ENCODE measurements around the gene CAMK2G. TPM values are rescaled to one million over a fixed set of nuclear protein-coding genes. Genes with fewer than 3 reads are reported as not detected.

CAMK2G gene
- total RNA-seq, 1 experiment from 2014 or later, result 58.9 TPM

DNA sequence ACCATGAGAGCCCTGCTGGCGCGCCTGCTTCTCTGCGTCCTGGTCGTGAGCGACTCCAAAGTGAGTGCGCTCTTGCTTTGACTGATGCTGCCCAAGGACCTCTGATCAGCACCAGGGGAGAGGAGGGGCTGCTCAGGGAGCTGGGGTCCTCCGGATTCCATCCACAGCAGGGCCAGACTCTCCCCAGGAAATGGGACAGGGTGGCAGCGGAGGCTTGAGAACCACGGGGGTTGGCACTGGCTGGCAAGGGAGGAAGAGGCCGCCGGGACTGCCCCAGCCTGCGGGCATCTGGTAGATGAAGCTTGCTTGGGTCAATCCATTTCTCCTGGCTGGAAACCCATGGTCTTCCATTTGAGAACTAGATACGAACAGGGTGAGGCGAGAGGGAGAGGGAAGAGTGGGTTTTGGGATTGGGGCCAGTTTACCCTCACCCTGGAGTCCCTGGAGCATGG, 37.2 kb upstream of the CAMK2G start:
- BruUV-seq (replicated peaks), result no TSS peak
- DNase-seq, result no peak
- CTCF ChIA-PET, result interaction anchor here (1.2 to 3.6 kb wide), 2 partner anchors 23 to 45 kb away, joined by 3 to 51 read pairs; no protein-coding TSS in a partner anchor
- Mint-ChIP-seq H3K27me3 (ENCODE audit: unreplicated experiment) (no peaks in the 10 kb centered on the region), H3K4me1 (ENCODE audit: low read depth, unreplicated experiment) (peaks cover 78% of the 10 kb centered on the region), H3K4me3 (ENCODE audit: low read depth, unreplicated experiment) (peak overlapping the region; percentile 100), H3K36me3 (ENCODE audit: insufficient read depth, unreplicated experiment) (peaks cover 93% of the 10 kb centered on the region), H3K9me3 (ENCODE audit: low read depth, unreplicated experiment) (no peaks in the 10 kb centered on the region), H3K27ac (ENCODE audit: unreplicated experiment) (peak overlapping the region; percentile 100)
- intact Hi-C loops (cut with micrococcal nuclease; ENCODE audit: unreplicated experiment), result no loop called here
- TF ChIP-seq, protein P1, sequence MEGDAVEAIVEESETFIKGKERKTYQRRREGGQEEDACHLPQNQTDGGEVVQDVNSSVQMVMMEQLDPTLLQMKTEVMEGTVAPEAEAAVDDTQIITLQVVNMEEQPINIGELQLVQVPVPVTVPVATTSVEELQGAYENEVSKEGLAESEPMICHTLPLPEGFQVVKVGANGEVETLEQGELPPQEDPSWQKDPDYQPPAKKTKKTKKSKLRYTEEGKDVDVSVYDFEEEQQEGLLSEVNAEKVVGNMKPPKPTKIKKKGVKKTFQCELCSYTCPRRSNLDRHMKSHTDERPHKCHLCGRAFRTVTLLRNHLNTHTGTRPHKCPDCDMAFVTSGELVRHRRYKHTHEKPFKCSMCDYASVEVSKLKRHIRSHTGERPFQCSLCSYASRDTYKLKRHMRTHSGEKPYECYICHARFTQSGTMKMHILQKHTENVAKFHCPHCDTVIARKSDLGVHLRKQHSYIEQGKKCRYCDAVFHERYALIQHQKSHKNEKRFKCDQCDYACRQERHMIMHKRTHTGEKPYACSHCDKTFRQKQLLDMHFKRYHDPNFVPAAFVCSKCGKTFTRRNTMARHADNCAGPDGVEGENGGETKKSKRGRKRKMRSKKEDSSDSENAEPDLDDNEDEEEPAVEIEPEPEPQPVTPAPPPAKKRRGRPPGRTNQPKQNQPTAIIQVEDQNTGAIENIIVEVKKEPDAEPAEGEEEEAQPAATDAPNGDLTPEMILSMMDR (IDR thresholded peaks at IDR 0.05; ENCODE audit: unreplicated experiment), result no peak

DNA sequence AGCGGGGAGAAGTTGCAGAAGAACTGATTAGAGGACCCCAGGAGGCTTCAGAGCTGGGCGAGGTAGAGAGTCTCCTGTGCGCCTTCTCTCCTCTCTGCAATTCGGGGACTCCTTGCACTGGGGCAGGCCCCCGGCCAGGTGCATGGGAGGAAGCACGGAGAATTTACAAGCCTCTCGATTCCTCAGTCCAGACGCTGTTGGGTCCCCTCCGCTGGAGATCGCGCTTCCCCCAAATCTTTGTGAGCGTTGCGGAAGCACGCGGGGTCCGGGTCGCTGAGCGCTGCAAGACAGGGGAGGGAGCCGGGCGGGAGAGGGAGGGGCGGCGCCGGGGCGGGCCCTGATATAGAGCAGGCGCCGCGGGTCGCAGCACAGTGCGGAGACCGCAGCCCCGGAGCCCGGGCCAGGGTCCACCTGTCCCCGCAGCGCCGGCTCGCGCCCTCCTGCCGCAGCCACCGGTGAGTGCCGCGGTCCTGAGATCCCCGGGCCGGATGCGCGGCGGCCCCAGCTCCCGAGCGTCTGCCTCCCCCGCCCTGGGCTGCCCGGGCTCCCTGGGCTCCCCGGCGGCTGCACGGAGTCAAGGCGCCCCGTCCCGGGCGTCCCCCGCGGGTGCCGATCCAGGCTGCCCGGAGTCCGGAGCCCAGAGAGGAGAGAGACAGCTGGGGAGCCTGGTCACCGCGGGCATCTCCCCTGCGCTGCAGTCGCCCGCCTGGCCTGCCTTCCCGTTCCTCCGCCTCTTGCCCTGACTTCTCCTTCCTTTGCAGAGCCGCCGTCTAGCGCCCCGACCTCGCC, 36.6 kb upstream of the CAMK2G start, which contains the start of gene PLAU:
TSS of gene PLAU (plus strand) at position 369 of the 789 bp plus-strand sequence. CDS start 424 bp downstream, outside the sequence.
- CTCF ChIA-PET, result interaction anchor here (1.2 to 3.6 kb wide), 2 partner anchors 23 to 45 kb away, joined by 3 to 51 read pairs; no protein-coding TSS in a partner anchor
- Mint-ChIP-seq H3K9me3 (ENCODE audit: low read depth, unreplicated experiment) (no peaks in the 10 kb centered on the region), H3K27me3 (ENCODE audit: unreplicated experiment) (no peaks in the 10 kb centered on the region), H3K4me1 (ENCODE audit: low read depth, unreplicated experiment) (peaks cover 78% of the 10 kb centered on the region), H3K4me3 (ENCODE audit: low read depth, unreplicated experiment) (peak within 1 kb of the TSS; percentile 100), H3K27ac (ENCODE audit: unreplicated experiment) (peak within 1 kb of the TSS; percentile 100), H3K36me3 (ENCODE audit: insufficient read depth, unreplicated experiment) (peaks cover 92% of the 10 kb centered on the region)
- BruUV-seq (replicated peaks), result no TSS peak
- peak; percentile 77 for DNase-seq
- intact Hi-C loops (cut with micrococcal nuclease; ENCODE audit: unreplicated experiment), result no loop called here
- TF ChIP-seq, protein P1 (IDR thresholded peaks at IDR 0.05; ENCODE audit: unreplicated experiment), result no peak

DNA sequence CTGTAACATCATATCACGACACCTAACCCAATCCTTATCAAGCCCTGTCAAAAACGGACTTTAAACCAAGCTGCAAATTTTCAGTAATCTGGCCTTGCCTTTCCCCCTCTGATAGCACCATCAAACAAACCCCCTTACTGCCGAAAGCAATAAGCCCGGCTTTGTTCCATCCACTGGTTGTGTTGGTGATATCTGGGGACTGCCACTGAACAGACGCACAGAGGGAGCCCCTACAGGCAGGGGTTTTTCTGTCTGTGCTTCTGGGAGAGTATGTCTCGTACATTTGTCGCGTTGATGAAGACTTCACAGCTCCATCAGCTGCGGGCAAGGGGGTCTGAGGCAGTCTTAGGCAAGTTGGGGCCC, 36.0 kb upstream of the CAMK2G start:
- peak overlapping the region; percentile 84 for H3K27ac Mint-ChIP-seq (ENCODE audit: unreplicated experiment)
- H3K36me3 Mint-ChIP-seq (ENCODE audit: insufficient read depth, unreplicated experiment), result peaks cover 87% of the 10 kb centered on the region
- CTCF ChIA-PET, result interaction anchor here (1.2 to 3.6 kb wide), 2 partner anchors 22 to 46 kb away, joined by 3 to 51 read pairs; no protein-coding TSS in a partner anchor
- TSS peak; percentile 88 for BruUV-seq (replicated peaks)
- H3K4me3 Mint-ChIP-seq (ENCODE audit: low read depth, unreplicated experiment), result peak overlapping the region; percentile 100
- intact Hi-C loops (cut with micrococcal nuclease; ENCODE audit: unreplicated experiment), result no loop called here
- peaks cover 78% of the 10 kb centered on the region for H3K4me1 Mint-ChIP-seq (ENCODE audit: low read depth, unreplicated experiment)
- no peaks in the 10 kb centered on the region for H3K9me3 Mint-ChIP-seq (ENCODE audit: low read depth, unreplicated experiment)
- no peaks in the 10 kb centered on the region for H3K27me3 Mint-ChIP-seq (ENCODE audit: unreplicated experiment)
- peak; percentile 56 for DNase-seq
- TF ChIP-seq, protein P1 (IDR thresholded peaks at IDR 0.05; ENCODE audit: unreplicated experiment), result no peak

DNA sequence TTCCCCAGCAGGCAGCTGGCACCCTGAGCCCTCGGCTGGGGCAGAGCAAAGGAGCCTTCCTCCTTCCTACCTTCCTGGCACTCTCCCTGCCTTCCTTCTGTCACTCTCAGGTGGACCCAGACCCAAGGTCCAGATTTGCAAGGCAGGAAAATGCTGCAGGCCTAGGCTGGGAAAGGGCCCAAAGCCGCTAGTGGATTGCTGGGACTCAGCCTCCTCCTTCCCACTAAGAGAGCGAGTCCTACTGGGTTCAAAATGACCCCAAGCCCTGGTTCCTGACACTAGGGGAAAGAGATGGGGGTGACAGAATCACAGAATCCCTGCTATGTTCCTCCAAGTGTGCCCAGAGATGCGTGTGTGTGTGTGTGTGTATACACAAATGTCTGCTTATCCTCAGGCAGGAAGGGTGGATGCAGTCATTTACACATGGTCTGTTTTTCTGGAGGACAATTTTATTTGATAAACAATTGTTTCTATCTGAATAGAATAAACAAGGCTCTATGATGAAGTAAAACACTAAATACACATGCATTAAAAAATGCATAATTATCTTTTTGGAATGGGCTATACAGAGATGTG, 35.3 kb upstream of the CAMK2G start:
- peaks cover 79% of the 10 kb centered on the region for H3K36me3 Mint-ChIP-seq (ENCODE audit: insufficient read depth, unreplicated experiment)
- BruUV-seq (replicated peaks), result no TSS peak
- DNase-seq, result no peak
- no peaks in the 10 kb centered on the region for H3K9me3 Mint-ChIP-seq (ENCODE audit: low read depth, unreplicated experiment)
- peak overlapping the region; percentile 100 for H3K4me3 Mint-ChIP-seq (ENCODE audit: low read depth, unreplicated experiment)
- H3K27me3 Mint-ChIP-seq (ENCODE audit: unreplicated experiment), result no peaks in the 10 kb centered on the region
- peaks cover 78% of the 10 kb centered on the region for H3K4me1 Mint-ChIP-seq (ENCODE audit: low read depth, unreplicated experiment)
- TF ChIP-seq, protein P1 (IDR thresholded peaks at IDR 0.05; ENCODE audit: unreplicated experiment), result no peak
- peak overlapping the region; percentile 84 for H3K27ac Mint-ChIP-seq (ENCODE audit: unreplicated experiment)
- CTCF ChIA-PET, result interaction anchor here (0.8 to 3.6 kb wide), 4 partner anchors 10 to 31 kb away, joined by 3 to 51 read pairs (median 3); no protein-coding TSS in a partner anchor
- intact Hi-C loops (cut with micrococcal nuclease; ENCODE audit: unreplicated experiment), result no loop called here
